T-helper 2 cell (primary cell): Measurements from ENCODE around the gene GSTT4.
"Not testable (repeated sequence)": the region's sequence is repeated elsewhere in the genome, so short reads cannot be mapped to it uniquely, and the experiment has no call there.

ENCODE experiments used
- DNase-seq, 5 experiments: peaks; one replicate each; pipeline versions ENCODE4 v3.0.0 to v3.0.0-alpha.2; 2012 to 2022
- total RNA-seq, 2 donors: gene quantifications; one replicate each; lab custom pipeline; 2026; lab: John Stamatoyannopoulos, UW

GSTT4 gene
- 0 reads per million in 2 donors for total RNA-seq

DNA sequence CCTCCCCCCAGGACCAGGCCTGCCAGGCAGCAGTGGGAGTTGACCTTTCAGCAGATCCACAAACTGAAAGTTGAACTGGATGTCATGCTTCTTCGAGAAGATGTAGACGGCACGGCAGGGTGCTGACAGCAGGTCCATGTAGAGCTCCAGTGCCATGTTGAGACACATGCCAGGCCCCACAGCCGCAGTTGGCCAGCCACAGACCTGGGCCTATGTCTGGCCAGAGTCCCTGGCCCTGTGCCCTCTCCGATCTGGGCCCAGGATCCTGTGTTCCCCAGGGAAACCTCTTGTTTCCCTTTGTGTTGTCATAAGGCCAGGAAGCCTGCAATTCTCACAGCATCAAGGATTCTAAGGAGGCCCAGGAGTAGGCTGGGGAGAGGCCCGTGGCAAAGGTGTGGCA is at the start of gene GSTT4:
GSTT4 (minus strand) TSS at position 253 of the 400 bp plus-strand sequence; CDS start at position 156, 97 bp downstream.
- DNase-seq: no peak

DNA sequence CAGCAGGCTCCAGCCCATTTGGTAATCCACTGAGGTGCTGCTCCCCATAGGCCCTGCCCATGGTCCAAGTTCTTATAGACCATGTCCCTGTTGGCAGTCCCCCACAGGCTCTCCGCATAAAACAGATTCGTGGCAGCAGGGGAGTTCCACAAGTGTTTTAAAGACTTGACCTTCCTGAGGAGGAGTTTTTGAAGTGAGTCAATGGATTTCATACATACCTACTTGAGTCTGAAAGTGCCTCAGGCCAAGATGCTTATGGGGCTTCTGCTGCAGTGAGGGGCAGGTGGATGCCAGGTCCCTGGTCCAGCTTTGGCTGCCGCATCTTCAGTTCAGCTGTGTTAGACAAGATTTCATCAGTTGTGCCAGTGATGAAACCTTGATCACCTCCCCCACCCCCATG is 49.1 kb upstream of the GSTT4 start:
- DNase-seq: no peak

DNA sequence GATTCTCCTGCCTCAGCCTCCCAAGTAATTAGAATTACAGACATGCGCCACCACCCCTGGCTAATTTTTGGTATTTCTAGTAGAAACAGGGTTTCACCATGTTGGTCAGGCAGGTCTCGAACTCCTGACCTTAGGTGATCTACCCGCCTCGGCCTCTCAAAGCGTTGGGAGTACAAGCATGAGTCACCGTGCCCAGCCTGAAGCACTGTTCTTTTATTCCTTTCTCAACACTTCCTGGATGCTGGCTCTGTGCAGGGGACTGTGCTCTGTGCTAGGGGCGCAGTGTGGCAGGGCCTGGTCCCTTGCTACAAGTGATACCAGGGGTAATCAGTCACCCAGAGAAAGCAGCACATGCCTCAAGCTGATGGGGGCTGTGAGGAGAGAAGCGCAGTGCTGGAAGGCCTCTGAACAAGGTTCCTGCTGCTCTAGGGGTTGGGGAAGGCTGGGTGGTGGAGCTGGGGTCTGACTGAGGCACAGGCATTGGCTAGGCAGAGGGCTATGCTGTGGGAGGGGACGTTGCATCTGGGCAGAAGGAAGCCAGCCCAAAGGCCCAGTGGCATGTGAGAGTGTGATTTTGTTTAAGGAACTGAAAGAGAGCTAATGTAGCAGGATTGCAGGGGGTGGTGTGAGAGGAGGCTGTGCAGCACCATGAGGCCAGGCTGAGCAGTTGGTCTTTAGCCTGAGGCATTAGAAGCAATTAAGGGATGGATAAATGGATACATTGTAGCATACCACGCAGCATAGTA is 48.4 kb upstream of the GSTT4 start:
- DNase-seq: no peak

DNA sequence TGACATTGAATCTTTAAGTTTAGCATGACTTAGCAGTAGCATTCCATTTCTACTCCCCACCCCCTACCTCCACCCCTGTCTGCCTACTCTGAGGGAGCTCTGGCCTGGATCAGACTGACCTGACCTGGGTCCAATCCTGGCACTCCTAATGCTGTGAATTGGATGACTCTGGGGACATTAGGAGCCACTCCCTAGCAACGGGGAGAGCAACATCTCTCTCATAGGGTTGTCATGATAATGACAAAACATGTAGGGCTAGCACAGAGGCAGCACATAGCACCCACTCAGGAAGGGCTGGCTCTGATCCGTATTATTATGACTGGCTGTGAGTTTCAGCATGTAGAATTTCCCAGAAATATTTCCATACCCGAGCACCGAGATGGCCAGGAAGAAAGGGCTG is 46.3 kb upstream of the GSTT4 start:
- DNase-seq: no peak

DNA sequence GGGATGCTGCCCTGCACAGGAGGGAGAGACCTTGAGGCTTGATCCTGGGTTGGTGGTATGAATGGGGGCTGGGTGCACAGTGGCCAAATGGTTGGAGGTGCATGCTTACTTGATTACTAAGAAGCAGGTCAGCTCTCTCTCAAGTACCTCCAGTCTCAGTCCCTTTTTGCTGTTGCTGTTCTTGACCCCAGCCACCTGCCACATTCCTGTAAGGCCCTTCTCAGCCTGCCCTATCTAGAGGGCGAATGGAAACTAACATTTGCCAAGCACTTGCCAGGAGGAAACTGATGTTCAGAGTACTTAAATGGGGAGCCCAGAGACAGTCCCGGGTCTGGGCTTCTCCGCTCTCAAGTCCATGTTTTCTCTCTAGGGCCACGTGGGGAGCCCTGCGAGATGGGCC is 45.8 kb upstream of the GSTT4 start:
- DNase-seq: no peak

DNA sequence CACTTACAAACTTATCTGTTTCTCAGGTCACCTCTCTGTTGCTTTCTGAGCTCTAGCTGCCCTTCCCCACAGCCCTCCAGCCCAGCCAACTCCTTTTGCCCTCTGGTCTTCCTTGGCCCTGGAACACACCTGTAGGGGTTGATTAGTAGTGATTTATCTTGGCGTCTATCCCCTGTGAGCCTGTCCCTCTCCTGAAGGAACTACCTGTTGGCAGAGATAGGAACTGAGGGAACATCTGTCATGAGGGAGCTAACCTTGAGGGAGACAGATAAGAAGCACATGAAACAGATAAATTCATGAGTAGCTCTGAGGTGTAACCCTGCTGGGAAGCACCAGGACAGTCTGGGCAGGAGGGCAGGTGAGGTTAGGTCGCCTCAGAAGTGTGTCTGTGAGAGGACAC is 44.7 kb upstream of the GSTT4 start:
- no peak for DNase-seq

DNA sequence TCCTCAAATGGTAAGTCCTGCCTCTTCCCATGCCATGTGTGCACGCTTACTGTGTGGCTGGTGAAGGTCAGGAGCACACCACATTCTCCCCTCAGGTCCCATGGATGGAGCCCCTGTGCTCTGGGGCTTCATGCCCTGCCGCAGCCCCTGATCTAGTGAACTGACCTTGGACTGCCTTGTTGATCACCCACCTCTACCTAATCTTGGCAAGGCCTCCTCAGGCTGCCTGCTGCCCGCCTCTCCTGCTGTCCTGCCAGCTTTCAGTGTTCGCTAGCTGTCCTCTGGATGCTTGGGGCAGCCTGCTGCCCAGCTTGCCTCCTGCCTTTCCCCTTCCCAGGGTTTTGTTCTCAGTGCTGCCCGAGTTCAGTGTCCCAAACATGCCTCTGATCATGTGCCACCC is 44.0 kb upstream of the GSTT4 start:
- DNase-seq: no peak

DNA sequence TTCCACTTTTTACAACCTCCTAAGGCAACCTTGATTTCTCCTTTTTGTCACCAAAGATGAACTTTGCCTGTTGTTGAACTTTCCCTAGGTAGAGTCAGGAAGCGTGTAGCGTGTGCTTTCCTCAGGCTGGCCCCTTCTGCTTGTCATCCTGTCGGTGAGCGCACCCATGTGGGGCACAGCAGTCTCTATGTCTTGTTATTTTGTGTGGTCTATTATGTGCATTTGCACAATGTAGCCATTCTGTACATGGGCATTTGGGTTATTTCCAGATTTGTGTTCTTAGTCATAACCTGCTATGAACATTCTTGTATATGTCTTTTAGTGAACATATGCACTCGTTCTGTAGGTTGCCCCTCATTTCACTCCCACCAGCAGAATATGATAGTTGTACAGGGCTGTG is 40.8 kb upstream of the GSTT4 start:
- DNase-seq: peak in 1 of 5 experiments; percentile 7

DNA sequence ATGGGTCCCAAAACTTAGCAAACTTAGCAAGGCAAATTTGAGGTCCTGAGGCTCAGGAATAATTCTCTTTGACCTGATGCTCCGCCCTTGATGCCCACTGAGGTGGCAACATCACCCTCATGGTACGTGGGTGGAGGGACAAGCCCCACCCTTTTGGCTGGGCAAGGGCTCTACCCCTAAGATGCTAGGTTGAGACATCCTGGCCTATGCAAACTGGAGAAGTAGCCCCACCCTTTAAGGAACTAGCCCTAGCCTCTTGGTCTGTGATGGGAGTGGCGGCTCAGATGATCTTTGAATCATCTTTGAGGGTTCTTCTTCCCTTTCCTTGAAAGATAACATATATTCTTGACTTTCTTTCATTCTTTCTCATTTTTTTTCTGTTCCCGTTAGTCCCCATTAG is 38.7 kb upstream of the GSTT4 start:
- DNase-seq: no peak

DNA sequence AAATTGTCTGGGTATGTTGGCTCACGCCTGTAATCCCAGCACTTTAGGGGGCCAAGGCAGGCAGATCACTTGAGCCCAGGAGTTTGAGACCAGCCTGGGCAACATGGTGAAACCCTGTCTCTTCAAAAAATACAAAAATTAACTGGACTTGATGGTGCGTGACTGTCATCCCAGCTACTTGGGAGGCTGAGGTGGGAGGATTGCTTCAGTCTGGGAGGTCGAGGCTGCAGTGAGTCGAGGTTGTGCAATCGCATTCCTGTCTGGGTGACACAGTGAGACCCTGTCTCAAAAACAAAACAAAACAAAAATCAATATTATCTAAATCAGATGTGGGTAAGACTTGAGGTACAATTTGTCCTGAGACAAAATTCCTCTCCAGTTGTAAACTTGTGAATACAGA is 38.2 kb upstream of the GSTT4 start:
- not testable (repeated sequence) for DNase-seq

DNA sequence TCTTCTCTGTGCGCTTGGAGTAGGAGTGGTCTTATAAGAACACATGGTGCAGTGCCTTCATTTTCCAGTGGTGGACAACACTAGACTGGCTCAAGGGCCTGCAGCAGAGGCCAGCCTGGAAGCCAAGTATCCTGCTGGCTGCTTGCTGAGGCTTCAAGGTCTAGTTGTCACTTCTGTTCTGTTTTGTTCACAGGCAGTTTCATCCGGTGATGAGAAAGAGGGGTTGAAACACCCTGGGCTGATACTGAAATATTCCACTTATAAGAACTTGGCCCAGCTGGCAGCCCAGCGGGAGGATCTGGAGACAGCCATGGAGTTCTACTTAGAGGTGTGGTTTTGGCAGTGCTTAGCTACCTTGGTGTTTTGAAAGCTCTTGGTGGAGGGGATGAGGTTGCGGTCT is 35.7 kb upstream of the GSTT4 start:
- no peak for DNase-seq

DNA sequence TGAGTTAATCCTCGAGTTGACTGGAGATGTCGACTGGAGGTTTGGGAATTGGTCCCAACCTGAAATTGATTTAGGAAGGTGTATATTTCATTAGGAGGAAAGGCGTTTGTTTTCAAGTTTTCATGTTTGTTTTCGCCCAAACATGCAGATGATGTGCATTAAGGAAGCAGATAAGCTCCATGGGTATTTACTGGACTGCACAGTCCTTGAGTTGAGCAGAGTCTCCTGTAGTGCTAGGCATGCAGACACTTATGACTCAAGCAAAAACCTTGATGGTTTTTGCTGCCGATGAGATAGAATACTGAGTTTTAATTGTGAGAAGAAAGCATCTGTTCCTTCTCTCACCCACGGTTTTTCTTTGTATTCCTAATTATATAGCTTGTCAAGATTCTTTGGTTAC is 33.8 kb upstream of the GSTT4 start:
- DNase-seq: no peak

DNA sequence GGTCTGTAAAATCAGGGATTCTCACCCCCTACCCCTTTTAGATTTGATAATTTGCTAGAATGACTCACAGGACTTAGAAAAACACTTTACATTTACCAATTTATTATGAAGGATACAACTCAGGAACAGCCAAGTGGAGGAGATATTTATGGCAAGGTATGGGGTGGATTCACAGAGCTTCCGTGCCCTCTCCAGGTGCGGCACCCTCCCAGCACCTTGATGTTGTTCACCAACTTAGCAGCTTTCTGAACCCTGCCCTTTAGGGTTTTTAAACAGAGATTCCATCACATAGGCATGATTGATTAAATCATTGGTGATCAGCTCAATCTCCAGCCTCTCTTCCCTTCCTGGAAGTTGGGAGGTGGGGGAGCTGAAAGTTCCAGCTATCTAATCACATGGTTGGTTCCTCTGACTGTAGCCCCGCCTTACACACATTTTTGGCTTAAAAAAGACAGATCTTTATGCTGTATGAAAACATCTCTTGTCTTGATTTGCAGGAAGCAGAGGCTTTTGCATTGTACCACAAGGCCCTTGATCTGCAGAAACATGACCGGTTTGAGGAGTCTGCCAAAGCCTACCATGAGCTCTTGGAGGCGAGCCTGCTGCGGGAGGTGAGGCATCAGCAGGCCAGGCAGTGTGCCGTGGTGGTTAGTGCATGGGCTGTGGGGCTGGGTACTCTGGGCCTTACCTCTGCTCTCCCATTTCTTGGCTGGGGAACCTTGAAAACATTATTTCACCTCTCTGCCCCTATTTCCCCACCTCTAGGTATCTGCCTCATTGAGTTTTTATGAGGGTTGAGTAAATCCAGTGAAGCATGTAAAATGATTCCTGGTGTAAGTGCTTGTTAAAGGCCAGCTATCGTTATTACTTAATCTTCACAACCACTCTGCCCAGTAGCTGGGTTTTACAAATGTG is 32.9 kb upstream of the GSTT4 start:
- DNase-seq: peak in 1 of 5 experiments; percentile 27

DNA sequence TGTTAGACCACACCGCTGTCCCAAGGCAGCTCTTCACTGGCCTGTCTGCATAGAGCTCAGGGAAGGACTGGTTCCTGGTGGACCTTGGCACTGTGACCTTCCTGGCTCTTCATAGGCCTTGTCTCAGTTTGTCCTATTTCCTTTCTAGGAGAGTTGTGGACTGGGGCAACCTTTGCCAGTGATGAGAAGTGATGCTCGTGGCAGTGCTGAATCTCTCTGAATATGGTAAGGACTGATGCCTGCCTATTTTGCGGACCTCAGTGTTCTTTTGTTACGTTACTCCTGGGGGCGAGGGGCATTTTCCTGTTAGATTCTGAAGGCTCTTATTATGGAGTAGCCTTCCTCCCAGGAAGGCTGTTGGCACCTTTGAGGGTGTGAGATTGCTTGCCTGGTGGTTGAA is 30.0 kb upstream of the GSTT4 start:
- no peak for DNase-seq

DNA sequence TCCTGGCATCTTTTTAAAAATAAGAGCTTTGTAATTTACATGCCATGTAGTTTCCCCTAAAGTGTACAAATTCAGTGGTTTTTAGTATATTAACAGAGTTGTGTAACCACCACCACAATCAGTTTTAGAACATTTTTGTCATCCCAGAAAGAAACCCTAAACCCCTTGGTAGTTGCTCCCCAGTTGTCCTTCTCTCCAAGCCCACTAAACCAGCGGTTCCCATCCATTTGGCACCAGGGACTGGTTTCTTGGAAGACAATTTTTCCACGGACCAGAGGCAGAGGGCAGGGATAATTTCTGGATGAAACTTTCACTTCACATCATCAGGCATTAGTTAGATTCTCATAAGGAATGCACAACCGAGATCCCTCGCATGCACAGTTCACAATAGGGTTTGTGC is 28.5 kb upstream of the GSTT4 start:
- DNase-seq: no peak

DNA sequence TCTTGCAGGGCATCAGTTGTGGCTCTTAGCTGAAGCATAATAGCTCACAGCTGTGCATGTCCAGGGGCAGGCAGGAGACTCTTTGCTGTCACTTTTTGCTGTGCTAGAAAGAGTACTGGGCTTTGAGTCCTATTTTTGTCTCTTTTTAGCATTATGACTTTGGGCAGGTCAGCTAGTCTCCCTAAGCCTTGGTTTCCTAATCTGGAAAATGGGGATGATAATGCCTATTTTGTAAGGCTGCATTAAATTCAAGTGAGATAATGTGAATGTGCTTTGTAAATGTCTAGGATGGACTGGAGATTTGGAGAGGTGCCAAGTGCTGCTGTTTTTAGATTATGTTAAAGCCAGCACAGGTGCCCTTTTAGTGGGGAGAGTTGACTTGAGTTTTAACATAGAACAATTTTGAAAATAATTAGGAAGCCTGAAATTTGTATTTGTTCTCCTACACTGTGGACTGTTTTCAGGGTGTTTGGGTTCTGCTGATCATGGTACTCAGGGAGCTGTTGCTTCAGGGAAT is 25.0 kb upstream of the GSTT4 start:
- no peak for DNase-seq

DNA sequence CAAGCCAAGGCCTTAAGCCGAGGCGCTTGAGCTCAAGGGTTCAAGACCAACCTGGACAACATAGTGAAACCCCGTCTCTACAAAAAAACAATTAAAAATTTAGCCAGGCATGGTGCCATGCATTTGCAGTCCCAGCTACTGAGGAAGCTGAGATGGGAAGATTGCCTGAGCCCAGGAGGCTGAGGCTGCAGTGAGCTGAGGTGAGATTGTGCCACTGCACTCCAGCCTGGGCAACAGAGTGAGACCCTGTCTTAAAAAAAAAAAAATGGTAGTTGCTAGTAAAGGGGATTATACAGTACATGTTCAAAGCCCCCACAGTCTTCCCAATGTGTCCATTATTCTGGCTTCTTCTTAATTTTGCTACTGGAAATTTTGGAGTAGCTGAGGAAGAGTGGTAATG is 24.1 kb upstream of the GSTT4 start:
- DNase-seq: no peak

DNA sequence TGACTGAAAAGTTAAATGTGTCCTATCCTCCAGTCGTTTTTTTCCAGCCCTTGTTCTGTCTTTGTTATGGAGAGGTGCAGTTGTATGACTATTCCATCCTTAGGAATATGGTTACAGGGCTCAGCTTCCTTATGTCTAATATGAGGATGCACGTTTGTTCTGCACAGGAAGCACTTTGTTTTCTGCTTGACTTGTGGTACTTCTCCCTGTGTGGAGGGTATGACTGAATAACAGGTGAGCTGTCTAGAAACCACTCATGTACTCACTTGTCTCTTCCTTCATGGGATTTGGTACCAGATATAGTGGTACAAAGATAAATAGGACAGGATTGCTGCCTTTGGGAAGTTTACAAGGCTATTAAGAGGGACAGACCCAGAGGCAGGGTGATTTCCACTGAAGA is 23.3 kb upstream of the GSTT4 start:
- no peak for DNase-seq

DNA sequence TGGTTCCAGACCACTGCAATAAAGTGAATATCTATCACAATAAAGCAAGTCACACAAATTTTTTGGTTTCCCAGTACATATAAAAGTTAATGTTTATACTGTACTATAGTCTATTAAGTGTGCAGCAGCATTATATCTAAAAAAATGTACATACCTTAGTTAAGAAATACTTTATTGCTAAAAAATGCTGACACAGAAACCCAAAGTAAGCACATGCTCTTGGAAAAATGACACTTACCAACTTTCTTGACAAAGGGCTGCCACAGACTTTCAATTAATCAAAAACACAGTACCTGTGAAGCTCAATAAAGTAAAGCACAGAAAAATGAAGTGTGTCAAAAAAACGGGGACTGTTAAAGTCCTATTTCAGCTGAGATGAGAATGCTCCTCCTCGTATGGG is 22.7 kb upstream of the GSTT4 start:
- DNase-seq: no peak

DNA sequence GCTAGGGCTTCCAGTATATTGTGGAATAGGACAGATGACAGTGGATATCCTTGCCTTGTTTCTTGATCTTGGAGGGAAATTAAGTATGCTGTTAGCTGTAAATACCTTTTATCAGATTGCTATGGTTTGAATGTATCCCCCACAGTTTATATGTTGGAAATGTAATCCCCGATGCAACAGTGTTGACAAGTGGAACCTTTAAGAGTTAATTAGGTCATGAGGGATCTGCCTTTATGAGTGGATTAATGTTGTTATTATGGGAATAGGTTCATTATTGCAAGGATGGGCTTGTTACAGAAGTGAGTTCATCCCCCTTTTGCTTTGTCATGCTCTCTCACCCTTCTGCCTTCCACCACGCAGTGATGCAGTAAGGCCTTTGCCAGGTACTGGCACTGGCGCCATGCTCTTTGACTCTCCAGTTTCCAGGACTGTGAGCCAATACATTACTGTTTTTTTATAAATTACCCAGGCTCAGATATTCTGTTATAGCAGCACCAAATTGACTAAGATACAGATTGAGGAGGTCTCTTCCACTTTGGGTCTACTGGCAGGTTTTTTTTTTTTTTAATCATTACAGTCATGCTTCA is 22.2 kb upstream of the GSTT4 start:
- DNase-seq: no peak

DNA sequence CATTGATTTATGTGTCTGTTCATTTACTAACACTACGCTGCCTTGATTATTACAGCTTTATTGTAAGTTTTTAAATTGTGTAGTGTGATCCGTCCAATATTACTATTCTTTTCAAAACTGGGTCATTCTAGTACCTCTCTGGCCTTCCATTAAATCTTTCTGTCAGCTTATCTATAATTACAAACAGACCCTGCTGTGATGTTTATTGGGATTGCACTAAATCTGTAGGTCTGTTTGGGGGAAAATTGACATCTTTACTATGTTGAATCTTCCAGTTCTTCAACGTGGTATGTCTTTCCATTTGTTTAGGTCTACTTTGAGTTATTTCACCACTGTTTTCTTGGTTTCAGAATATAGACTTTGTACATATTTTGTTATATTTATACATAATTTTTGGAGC is 21.5 kb upstream of the GSTT4 start:
- no peak for DNase-seq

DNA sequence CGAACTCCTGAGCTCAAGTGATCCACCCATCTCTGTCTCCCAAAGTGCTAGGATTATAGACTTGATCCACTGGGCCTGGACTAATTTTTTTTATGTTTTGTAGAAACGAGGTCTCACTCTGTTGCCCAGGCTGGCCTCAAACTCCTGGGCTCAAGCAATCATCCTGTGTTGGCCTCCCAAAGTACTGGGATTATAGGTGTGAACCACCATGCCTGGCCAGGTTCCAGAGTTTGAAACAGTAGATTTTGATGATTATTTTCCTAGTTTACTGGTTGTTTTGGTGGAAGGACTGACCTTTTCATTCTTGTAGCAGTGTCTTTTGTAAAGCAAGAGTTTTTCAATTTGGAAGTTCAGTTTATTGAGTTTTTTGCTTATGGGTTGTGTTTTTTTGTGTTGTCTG is 20.8 kb upstream of the GSTT4 start:
- no peak for DNase-seq

DNA sequence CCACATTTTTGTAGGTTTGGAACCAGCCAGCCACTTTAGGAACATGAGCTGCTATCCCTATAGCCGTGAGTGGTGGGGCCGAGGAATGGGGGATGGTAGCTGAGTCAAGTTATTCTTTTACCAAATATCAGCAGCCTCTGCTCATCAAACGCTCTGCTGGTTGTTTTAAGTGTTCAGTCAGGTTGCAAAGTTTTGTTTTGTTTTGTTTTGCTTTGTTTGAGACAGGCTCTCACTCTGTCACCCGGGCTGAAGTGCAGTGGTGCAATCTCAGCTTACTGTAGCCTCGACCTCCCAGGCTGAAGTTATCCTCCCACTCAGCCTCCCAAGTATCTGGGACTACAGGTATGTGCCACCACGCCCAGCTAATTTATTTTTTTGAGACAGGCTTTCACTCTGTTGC is 20.2 kb upstream of the GSTT4 start:
- DNase-seq: no peak

DNA sequence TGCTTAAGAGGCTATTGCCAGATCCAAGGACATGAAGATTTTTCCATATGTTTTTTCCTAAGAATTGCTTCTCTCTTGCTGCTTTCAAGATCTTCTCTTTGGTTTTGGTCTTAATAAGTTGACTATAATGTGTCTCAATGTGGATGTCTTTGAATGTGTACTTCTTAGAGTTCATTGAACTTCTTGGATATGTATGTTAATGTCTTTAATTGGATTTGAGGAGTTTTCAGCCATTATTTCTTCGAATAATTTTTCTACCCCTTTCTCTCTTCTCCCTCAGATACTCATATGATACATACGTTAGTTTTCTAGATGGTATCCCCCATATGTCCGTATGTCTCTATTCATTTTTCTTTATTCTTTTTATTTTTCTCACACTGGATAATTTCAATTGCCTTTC is 19.1 kb upstream of the GSTT4 start:
- DNase-seq: no peak
